GM21717 (cell line): ENCODE measurements around the gene OR10K2.
"Not testable (repeated sequence)": the region's sequence is repeated elsewhere in the genome, so short reads cannot be mapped to it uniquely, and the experiment has no call there.

Experiments used
- ATAC-seq: cut with Tn5 transposase; IDR thresholded peaks from one replicate; pipeline ENCODE4 v1.9.1; 2021; ENCODE audit warnings: mild to moderate bottlenecking, moderate library complexity; ENCODE audit not compliant: unreplicated experiment

Gene OR10K2

GRCh38 chr1:158374101-158374500, 51.9 kb downstream of the OR10K2 start:
- ATAC-seq: not testable (repeated sequence)

GRCh38 chr1:158371188-158371953, 54.7 kb downstream of the OR10K2 start:
- ATAC-seq: peak; percentile 97
